ENCODE results near the gene PCDHA7.

PCDHA7 gene

GRCh38 chr5:140857177-140857986 is 23.3 kb downstream of the PCDHA7 start:
- no peak overlapping the region for H3K4me3 ChIP-seq (ENCODE audit: low read length)
- TF ChIP-seq CTCF (conservative IDR thresholded peaks at IDR 0.05; ENCODE audit: low read depth, low read length), result no peak
- no peak for DNase-seq (ENCODE audit: low read depth)

DNA sequence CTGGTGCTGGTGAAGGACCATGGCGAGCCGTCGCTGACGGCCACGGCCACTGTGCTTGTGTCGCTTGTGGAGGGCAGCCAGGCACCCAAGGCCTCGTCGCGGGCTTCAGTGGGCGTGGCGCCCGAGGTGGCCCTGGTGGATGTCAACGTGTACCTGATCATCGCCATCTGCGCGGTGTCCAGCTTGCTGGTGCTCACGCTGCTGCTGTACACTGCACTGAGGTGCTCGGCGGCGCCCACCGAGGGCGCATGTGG is 23.8 kb downstream of the PCDHA7 start:
- DNase-seq (ENCODE audit: low read depth), result no peak
- TF ChIP-seq CTCF (conservative IDR thresholded peaks at IDR 0.05; ENCODE audit: low read depth, low read length), result no peak
- H3K4me3 ChIP-seq (ENCODE audit: low read length), result no peak overlapping the region

DNA sequence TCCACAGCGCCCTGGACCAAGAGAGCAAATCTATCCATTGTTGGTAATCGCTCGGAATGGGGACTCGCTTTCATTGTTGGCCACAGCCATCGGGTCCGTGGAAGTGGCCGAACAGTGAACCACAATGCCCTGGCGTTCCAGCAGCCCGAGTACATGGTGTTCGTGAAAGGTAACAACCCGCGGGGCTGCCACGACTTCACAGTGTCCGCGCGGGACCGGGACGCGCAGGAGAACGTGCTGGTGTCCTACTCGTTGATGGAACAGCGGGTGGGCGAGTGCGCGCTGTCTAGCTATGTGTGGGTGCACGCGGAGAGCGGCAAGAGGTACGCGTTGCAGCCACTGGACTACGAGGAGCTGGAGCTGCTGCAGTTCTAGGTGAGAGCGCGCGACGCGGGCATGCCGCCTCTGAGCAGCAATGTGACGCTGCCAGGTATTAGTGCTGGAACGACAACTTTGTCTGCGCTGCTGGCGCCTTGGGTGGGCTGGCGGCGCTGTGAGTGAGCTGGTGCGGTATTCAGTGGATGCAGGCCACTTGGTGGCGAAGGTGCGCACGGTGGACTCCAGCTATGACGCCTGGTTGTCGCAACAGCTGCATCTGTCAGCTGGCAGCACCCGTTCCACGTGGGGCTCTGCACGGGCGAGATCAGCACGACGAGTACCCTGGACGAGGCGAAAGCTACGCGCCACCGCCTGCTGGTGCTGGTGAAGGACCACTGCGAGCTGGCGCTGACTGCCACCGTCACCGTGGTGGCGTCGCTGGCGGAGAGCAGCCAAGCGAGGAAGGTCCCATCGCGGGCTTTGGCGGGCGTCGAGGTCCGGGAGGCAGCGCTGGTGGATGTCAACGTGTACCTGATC is 28.6 kb downstream of the PCDHA7 start:
- DNase-seq (ENCODE audit: low read depth), result no peak
- TF ChIP-seq CTCF (conservative IDR thresholded peaks at IDR 0.05; ENCODE audit: low read depth, low read length), result no peak
- H3K4me3 ChIP-seq (ENCODE audit: low read length), result no peak overlapping the region

- DNase-seq (ENCODE audit: low read depth), result no peak
- TF ChIP-seq CTCF (conservative IDR thresholded peaks at IDR 0.05; ENCODE audit: low read depth, low read length), result peak; percentile 25
- H3K4me3 ChIP-seq (ENCODE audit: low read length), result no peak within 1 kb of the TSS
Observed at GRCh38 chr5:140868721-140869554, 34.9 kb downstream of the PCDHA7 start, which contains the start of gene PCDHA11. TSS of gene PCDHA11 (plus strand) at chr5:140868957. CDS start at chr5:140869104, 147 bp downstream.

DNA sequence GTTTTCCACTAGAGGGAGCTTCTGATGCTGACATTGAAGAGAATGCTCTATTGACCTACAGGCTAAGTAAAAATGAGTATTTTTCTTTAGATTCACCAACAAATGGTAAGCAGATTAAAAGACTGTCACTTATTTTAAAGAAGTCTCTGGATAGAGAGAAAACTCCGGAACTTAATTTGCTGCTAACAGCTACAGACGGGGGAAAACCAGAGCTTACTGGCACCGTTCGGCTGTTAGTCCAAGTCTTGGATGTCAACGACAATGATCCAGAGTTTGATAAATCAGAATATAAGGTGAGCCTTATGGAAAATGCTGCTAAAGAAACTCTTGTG is 35.5 kb downstream of the PCDHA7 start:
- no peak for DNase-seq (ENCODE audit: low read depth)
- peak; percentile 32 for TF ChIP-seq CTCF (conservative IDR thresholded peaks at IDR 0.05; ENCODE audit: low read depth, low read length)
- no peak overlapping the region for H3K4me3 ChIP-seq (ENCODE audit: low read length)

GRCh38 chr5:140870221-140871201 is 36.4 kb downstream of the PCDHA7 start:
- TF ChIP-seq CTCF (conservative IDR thresholded peaks at IDR 0.05; ENCODE audit: low read depth, low read length), result no peak
- H3K4me3 ChIP-seq (ENCODE audit: low read length), result no peak overlapping the region
- no peak for DNase-seq (ENCODE audit: low read depth)
